GM19395 (cell line): Measurements from ENCODE around the gene RRAS.

Experiments
- ATAC-seq: cut with Tn5 transposase; IDR thresholded peaks from one replicate; pipeline ENCODE4 v1.9.1; 2021; ENCODE audit warnings: mild to moderate bottlenecking, moderate library complexity; ENCODE audit not compliant: unreplicated experiment

Gene RRAS

GRCh38 chr19:49655570-49656455 lies 15.9 kb upstream of the RRAS start:
- ATAC-seq: no peak

DNA sequence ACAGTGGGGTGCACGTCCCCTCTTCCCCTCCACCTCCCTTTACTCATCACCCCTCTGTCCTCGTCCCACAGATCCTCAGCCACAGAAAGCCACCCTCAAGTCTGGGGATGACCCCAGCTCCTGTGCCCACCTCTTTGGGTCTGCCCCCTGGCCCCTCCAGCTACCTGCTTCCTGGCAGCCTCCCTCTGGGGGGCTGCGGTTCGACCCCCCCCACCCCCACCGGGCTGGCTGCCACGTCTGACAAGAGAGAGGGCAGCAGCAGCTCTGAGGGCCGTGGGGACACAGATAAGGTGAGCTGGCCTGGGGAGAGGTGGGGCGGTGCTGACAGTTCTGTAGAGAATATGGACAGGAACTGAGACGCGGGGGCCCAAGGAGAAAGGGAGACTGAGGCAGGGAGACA lies 14.6 kb upstream of the RRAS start:
- no peak for ATAC-seq

DNA sequence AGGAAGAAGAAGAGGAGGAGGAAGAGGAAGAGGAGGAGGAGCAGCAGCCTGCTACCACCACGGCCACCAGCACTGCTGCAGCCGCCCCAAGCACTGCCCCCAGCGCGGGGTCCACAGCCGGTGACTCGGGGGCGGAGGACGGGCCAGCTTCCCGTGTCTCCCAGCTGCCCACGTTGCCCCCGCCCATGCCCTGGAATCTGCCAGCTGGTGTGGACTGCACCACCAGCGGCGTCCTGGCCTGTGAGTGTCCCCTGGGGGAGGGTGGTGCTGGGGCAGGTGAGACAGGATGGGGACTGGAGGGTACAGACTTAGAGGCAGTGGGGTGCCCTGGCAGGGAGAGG lies 13.5 kb upstream of the RRAS start:
- ATAC-seq: no peak

GRCh38 chr19:49652551-49653465 lies 12.9 kb upstream of the RRAS start:
- ATAC-seq: no peak

GRCh38 chr19:49651820-49652550 lies 12.0 kb upstream of the RRAS start:
- no peak for ATAC-seq

DNA sequence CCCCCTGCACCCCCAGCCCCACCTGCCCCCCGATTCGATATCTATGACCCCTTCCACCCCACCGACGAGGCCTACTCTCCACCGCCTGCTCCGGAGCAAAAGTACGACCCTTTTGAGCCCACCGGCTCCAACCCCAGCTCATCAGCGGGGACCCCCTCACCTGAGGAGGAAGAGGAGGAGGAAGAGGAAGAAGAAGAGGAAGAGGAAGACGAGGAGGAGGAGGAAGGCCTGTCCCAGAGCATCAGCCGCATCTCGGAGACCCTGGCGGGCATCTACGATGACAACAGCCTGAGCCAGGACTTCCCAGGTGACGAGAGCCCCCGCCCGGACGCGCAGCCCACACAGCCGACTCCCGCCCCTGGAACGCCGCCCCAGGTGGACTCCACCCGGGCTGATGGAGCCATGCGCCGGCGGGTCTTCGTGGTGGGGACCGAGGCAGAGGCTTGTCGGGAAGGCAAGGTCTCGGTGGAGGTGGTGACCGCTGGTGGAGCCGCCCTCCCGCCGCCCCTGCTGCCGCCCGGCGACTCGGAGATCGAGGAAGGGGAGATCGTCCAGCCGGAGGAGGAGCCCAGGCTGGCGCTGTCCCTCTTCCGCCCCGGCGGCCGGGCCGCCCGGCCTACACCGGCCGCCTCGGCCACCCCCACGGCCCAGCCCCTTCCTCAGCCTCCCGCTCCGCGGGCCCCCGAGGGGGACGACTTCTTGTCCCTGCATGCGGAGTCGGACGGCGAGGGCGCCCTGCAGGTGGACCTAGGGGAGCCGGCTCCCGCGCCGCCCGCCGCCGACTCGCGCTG lies 11.3 kb upstream of the RRAS start:
- no peak for ATAC-seq

DNA sequence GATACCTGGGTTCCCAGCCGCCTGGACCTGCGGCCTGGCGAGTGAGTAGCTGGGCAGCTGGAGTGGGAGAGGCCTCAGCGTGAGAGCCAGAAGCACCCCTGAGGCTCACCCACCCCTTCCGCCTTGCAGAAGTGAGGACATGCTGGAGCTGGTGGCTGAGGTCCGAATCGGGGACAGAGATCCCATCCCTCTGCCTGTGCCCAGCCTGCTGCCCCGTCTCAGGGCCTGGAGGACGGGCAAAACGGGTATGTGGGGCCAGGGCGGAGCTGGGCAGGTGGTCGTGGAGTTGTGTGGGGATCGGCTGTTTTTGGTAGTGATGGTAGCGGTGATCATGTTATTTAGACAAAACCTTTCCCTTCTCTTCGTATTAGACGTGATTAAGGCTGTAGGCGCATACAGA lies 6.6 kb upstream of the RRAS start:
- no peak for ATAC-seq

DNA sequence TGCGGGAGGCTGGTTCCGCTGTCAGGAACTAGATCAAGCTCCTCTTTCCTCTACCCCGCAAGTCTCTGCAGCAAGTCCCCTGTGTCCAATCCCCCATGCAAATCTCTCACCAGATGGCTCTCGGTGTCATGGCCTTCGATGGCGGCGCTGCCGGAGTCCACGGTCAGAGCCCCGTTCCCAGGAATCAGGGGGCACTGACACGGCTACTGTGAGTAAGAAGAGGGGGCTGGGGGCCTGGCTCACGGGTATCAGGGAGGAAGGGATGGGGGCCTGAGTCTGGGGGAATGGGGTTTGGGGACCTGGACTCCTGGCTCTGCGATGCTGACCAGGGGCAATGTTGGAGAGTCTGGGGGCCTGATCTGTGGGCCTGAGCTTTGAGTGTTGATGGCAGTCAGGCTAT lies 6.1 kb upstream of the RRAS start:
- ATAC-seq: no peak

DNA sequence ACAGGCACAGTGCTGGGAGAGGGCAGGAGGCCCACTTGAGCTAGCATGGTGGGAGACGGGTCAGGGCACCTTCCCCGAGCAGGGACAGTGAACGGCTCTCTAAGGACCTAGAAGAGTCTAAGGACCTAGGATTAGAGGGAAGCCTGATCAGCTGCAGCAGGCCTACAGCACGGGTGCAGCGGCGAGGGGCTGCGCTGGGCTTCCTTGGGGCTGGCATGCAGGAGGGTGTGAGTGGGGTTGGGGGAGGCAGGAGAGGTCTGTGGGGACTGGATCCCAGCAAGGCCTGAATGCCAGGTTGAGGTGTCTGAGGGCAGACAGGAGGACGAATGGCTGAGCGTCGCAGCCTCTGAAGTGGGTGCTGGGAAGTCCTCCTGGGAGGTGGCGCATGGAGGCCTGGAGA lies 5.6 kb upstream of the RRAS start:
- no peak for ATAC-seq

GRCh38 chr19:49643466-49643865 lies 3.5 kb upstream of the RRAS start:
- no peak for ATAC-seq

GRCh38 chr19:49642492-49643035 lies 2.6 kb upstream of the RRAS start:
- peak; percentile 0 for ATAC-seq

DNA sequence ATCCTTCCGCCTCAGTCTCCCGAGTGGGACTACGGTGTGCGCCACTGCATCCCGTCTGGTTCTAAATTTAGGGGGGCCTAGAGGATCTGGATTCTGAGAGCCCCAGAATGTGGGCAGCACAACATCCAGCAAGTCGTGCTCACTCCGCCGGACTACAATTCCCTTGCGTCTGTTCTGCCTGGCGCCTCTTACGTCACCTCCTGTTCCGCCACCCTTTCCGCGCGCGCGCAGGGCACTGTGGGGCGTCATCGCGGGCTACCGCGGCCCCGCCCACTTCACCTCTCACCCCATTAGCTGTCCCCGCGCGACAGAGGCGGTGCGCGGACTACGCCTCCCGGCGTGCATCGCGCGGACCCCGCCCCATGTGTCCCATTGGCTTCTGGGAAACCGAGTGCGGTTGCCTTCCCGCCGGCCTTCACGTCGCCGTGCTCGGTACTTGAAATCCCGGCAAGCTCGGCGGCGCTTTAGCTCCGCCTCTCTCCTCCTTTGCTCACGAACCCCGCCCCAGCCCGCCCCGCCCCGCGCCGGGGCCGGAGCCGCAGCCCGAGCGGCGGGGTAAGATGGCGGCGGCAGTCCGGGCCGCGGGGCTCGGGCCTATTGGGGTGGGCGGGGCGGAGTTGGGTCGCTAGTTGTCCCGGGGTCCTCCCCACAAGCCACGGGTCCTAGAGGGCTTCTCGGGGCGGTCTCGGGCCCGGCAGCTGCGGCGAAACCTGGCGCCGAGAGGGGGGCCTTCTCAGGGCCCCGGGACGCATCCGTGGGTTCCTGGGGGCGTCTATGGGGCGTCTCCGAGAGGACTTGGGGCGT lies 1.9 kb upstream of the RRAS start, which contains the start of gene SCAF1:
Gene SCAF1, plus strand, starts transcription at position 522 of the 804 bp plus-strand sequence. CDS start 2,818 bp downstream, outside the sequence.
- ATAC-seq: peak; percentile 60

- ATAC-seq: no peak
Observed at GRCh38 chr19:49639401-49640112, 386 bp downstream of the RRAS start.

- ATAC-seq: no peak
Observed at GRCh38 chr19:49637821-49638738, 1.9 kb downstream of the RRAS start.

DNA sequence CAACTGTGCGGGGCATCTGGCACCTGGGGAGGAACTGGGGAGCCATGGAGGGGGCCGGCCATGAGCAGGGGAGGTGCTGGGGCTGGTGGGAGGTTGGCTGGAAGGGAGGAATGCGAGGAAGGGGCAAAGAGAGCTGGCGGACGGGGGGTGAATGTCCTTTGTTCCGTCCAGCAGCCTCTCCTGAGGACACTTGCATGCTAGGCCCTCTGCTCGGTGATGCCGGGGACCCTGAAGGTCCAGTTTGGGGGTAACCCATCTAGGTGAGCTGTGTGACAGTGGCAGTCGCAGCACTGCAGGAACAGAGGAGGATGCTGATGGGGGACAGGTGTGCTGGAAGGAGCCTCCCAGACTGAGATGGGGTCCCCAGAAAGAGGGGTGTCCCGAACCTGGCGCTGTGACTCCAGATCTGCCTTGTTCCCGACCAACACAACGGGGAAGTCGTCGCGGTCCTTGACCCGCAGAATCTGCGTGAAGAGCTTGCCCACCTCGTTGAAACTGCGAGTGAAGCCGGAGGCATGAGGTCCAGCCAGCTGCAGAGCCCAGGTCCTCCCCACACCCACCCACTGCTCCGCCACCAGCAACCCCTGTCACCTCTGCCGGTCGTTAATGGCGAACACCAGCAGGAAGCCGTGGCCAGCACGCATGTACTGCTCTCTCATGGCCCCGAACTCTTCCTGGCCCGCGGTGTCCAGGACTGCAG lies 3.6 kb downstream of the RRAS start:
- ATAC-seq: no peak

GRCh38 chr19:49635530-49636232 lies 4.3 kb downstream of the RRAS start:
- ATAC-seq: no peak
